T-helper 2 cell (primary cell): ENCODE results near the gene HBP1.
"Not testable (repeated sequence)": the region's sequence is repeated elsewhere in the genome, so short reads cannot be mapped to it uniquely, and the experiment has no call there.

Experiments
- DNase-seq, 5 experiments: peaks; one replicate each; pipeline versions ENCODE4 v3.0.0 to v3.0.0-alpha.2; 2012 to 2022
- total RNA-seq, 2 donors: gene quantifications; one replicate each; lab custom pipeline; 2026; lab: John Stamatoyannopoulos, UW

Gene HBP1
- total RNA-seq: 203 to 277 reads per million in 2 donors

- peak; percentile 86 to 100 (median 98) for DNase-seq
Measured at GRCh38 chr7:107168233-107169119, at the start of gene HBP1. HBP1 (plus strand) TSS chr7:107169003; CDS start chr7:107179894, 10,891 bp downstream.

- DNase-seq: no peak
Measured at GRCh38 chr7:107119376-107120105, 49.3 kb upstream of the HBP1 start.

GRCh38 chr7:107122486-107122911 lies 46.3 kb upstream of the HBP1 start:
- no peak for DNase-seq

- no peak for DNase-seq
Measured at GRCh38 chr7:107123392-107123791, 45.4 kb upstream of the HBP1 start.

GRCh38 chr7:107125475-107125874 lies 43.3 kb upstream of the HBP1 start:
- DNase-seq: no peak

GRCh38 chr7:107128217-107128616 lies 40.6 kb upstream of the HBP1 start:
- DNase-seq: no peak

- DNase-seq: no peak
Measured at GRCh38 chr7:107128748-107129147, 40.1 kb upstream of the HBP1 start.

GRCh38 chr7:107130487-107131220 lies 38.1 kb upstream of the HBP1 start:
- no peak for DNase-seq

- no peak for DNase-seq
Measured at GRCh38 chr7:107133396-107133795, 35.4 kb upstream of the HBP1 start.

- DNase-seq: no peak
Measured at GRCh38 chr7:107138696-107139420, 29.9 kb upstream of the HBP1 start.

GRCh38 chr7:107143875-107144274 lies 24.9 kb upstream of the HBP1 start:
- not testable (repeated sequence) for DNase-seq

- DNase-seq: no peak
Measured at GRCh38 chr7:107145067-107145838, 23.6 kb upstream of the HBP1 start.

GRCh38 chr7:107147464-107148393 lies 21.1 kb upstream of the HBP1 start:
- DNase-seq: peak in 1 of 5 experiments; percentile 49

GRCh38 chr7:107148721-107149120 lies 20.1 kb upstream of the HBP1 start:
- no peak for DNase-seq

- no peak for DNase-seq
Measured at GRCh38 chr7:107149863-107150262, 18.9 kb upstream of the HBP1 start.

GRCh38 chr7:107150375-107151073 lies 18.3 kb upstream of the HBP1 start:
- peak; percentile 31 to 77 (median 65) for DNase-seq

- no peak for DNase-seq
Measured at GRCh38 chr7:107151538-107151937, 17.3 kb upstream of the HBP1 start.

GRCh38 chr7:107152011-107152410 lies 16.8 kb upstream of the HBP1 start:
- no peak for DNase-seq

- no peak for DNase-seq
Measured at GRCh38 chr7:107154826-107155225, 14.0 kb upstream of the HBP1 start.

GRCh38 chr7:107155726-107156125 lies 13.1 kb upstream of the HBP1 start:
- DNase-seq: not testable (repeated sequence)
